ENCODE measurements around the gene CNNM3.
"Not testable (repeated sequence)": the region's sequence is repeated elsewhere in the genome, so short reads cannot be mapped to it uniquely, and the experiment has no call there.

Gene CNNM3

DNA sequence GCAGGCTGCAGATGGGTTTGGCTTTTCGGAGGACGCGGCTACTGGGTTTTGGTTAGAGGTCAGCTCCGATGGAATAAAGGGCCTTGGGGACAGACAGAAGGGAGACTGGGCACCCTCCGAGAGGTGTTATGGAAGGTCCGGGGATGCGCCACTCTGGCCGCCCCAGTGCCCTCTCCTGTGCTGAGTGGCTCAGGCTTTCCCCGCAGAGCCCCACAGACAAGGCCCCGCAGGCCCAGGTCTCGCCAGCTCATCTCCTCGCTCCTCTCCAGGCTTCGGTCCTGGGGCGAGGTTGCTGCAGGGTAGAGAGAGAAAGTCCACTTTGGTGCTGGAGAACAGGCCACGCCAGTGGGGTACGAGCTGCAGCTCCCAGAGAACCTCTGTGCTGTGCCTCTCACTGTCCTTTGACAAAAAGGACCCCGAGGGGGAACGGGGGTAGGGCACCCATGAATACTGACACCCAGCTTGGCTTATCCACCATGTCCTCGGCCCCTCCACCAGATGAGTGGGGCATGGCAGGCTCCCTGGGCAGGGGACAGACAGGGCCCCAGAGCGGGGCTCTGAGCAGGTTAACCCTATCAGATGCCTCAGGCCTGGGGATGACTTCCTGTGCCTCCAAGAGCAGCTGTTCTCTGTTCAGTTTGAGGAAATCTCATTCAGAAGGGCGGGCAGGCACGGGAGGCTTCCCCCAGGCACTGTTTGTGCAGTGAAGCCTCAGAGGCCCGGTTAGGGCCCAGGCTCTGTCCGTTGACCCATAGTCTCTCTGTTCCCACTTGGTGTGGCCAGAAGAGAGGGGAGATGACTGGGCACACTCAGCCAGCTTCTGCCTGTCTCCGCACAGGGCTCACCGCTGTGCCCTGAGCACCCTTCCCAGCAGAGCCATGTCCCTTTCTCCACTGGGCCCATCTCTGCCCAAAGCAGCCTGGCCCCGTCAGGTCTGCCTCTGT, 15.7 kb upstream of the CNNM3 start:
- no peak for DNase-seq

DNA sequence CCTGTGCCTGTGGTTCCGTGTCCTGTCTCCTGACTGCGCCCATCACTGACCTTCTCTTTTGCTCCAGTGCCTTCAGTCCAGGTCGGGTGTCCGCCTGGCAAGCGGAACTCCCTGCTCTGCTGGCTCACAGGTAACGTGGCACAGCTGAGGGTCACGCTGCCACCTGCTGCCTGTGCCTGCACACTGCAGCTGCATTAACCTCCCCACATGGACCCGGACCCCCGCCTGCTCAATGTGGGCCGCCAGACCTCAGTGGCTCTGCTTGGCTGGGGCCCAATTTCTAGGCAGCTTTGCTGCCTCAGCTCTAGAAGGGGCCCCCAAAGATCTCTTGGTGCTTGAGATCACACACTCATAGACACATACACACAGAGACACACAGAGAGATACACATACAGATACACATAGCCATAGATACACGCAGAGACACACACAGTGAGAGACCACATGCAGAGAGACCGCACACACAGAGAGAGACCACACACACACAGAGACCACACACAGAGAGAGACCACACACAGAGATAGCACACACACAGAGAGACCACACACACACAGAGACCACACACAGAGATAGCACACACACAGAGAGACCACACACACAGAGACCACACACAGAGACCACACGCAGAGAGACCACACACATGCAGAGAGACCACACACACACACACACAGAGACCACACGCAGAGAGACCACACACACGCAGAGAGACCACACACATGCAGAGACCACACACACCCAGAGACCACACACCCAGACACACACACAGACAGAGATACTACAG, 14.9 kb upstream of the CNNM3 start:
- DNase-seq: peak; percentile 67

DNA sequence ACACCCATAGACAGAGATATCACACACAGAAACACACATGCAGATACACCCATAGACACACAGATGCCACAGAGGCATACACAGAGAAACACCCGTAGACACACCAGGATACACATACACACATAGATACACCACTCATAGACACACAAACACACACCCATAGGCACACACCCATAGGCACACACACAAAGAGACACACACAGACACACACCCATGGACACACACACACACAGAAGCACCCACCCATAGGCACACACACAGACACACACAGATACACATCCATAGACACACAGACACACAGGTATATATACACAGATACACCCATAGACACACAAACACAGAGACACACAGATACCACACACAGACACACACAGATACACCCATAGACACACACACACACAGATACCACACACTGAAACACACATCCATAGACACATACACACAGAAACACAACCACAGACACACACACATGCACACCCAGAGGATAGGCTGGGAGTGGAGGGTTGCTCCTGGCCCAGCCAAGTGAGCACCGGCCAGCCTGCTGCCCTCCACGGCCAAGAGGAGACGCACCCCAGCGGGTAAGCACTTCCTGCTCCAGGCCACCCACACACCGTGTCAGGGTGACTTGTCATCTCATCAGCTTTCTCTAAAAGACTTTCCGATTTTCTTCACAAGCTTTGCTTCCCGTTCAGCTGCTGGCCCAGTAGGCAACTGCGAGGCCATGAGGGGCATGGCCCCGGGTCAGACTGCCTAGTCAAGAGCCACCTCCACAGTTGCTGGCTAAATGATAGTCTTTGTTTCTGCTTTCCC, 14.1 kb upstream of the CNNM3 start:
- no peak for DNase-seq

DNA sequence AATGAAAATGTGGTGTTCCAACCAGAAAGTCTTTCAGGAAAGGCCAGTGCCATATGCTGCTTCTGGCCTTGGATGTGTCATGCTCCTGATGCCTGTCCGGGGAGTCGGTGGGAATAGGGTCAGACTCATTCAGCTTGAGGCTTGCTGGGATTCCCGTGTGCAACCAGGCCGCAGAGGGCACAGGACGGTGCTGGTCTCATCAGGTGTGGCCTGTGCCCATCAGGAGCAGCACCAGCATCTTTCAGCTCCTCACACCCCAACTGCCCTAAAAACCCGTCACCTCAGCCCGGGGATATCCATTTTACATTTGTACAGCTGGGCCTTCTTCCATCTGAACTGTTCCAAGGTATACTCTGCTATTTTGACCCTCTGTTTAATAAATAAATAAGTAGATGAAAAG, 13.3 kb upstream of the CNNM3 start:
- no peak for DNase-seq

DNA sequence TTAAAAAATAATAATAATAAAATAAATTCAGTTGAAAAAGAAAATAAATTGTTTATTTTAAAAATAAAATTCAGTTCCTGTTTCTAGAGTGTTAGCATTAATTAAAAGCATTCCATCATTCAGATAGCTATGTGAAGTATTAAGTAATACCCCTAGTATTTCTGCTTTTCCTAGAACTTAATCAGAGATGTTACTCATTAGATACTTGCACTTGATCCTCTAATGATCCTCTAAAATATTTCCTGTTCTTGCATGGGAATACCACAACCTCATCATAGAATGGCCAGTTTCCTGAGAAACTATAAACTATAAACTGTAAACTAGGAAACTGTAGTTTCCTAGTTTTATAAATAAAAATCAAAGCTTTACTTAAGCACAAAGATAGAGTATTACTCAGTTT, 11.1 kb upstream of the CNNM3 start:
- no peak for DNase-seq

DNA sequence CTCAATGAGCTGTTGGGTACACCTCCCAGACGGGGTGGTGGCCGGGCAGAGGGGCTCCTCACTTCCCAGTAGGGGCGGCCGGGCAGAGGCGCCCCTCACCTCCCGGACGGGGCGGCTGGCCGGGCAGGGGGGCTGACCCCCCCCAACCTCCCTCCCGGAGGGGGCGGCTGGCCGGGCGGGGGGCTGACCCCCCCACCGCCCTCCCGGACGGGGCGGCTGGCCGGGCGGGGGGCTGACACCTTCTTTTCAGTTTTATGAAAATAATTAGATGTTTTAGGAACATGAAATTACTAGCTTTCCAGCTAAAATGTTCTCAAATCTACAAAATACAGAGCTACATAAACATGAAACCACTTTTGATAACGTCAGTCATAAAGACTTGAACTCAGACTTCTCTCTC, 10.1 kb upstream of the CNNM3 start:
- DNase-seq: not testable (repeated sequence)

DNA sequence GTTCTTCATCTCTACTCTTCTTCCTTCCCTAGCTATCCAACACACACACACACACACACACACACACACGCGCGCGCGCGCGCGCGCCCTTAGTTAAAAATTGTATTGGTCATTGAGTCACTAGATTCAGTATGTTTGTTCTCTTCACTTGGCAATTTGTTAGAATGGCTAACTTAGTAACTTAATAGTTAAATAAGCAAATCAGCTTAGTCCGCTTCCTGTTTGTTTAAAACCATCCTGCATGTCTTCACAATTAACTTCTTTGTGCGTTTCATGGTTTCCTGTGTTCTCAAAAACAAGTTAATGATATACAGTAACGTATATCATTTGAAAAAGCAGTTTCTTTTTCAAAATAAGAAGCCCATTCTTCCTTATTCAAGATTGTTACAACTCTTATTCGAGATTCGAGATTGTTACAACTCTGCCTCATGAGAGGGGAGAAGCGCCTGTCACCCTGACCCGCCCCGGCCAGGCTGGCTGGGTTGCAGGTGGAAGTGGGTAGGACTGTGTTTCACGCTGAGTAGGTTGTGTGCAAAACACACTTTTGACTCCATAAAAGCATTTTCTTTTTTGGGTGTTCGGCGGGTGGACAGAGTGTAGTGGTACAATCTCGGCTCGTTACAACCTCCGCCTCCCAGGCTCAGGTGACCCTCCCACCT, 9.5 kb upstream of the CNNM3 start:
- DNase-seq: peak; percentile 44

DNA sequence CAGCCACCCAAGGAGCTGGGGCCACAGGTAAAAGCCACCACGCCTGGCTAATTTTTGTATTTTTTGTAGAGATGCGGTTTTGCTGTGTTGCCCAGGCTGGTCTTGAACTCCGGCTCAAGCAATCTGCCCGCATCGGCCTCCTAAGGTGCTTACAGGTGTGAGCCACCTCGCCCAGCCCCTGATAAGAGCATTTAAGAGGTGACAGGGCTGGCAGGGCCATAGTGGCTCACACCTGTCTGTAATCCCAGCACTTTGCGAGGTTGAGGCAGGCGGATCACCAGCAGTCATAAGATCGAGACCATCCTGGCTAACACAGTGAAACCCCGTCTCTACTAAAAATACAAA, 9.0 kb upstream of the CNNM3 start:
- DNase-seq: no peak

DNA sequence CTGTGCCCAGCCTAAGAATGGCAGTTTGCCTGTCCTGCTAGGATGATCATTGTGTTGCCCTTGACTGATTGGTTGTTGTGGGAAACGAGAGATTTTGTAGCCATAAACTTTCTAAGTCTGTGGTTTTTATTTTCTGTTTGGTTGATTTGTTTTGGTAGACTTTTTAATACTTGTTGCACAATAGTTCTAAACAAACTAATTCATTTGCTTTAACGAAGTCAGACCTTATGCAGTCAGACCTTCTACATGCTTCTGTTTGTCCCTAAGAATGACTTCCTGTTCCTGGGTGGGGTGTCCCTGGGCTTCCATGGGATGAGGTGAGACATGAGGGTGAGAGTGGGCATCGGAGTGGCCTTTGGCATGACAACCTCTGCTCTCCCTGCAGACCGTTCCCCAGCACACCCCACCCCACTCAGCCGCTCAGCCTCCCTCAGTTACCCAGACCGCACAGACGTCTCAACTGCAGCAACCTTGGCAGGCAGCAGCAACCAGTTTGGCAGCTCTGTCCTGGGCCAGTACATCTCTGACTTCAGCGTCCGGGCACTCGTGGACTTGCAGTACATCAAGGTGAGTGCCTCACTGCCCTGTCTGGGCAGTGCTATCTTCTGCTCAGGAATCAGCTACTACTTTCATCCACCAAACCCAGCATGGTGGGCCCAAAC, 7.8 kb upstream of the CNNM3 start:
- DNase-seq: no peak

DNA sequence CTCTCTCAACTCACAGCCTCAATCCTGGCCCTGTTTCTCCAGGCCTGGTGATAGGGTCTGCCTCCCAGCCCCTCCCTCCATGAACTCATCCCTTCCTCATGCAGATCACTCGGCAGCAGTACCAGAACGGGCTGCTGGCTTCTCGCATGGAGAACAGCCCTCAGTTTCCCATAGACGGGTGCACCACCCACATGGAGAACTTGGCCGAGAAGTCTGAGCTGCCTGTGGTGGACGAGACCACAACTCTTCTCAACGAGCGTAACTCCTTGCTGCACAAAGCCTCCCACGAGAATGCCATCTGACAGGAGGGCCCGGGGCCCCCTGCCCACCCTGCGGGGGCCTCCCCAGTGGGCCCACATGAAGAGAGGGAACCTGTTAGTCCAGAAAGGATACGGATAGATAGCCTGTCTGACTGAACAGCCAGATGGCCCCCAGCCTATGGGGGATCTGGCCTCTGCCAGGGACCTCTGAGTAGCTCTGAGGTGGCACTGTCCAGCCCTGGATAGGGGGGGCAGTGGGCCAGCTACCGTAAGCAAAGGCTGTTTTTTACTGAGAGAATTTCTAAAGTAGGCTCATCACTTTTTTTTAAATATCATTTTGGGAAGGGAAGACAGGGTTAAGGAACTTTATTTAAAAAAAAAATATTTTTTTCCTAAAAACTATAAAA, 6.7 kb upstream of the CNNM3 start:
- DNase-seq: no peak

DNA sequence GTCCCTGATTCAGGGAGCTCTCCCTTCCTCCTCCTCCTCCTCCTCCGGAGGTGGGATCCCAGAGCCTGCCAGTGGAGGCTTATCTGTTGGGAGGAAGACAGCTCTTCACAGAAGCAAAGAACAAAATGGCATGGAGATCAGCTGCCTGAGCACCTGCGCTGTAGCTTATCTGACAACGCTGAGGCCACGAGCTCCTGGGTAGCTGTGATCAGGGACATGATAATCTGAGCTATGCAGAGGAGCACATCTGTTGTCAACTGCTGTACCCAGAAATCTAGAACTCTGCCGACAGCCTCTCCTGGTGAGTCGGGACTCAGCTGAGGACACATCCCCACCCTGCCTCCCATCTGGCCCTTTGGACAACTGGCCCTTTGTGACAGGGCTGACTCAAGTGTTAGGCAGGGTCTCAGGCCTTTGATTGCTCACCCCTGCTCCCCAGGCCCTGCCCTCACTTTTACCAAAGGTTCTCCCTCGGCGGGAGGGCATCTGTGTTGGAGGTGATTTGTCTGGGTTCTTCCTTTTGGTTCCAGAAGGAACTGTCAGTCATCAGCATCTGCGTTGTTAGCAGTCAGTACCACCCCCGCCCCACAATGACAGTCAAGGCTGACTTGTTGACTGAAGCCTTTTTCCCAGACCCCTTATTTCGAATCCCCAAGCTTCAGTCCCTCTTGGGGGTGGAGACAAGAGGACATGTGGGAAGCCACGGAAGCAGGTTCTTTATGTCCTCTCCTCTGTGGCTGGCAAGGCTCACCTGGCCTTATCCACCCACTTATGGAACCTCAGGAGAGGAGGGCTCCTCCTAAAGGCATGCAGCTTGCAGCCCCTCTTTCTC, 5.9 kb upstream of the CNNM3 start:
- DNase-seq: no peak

DNA sequence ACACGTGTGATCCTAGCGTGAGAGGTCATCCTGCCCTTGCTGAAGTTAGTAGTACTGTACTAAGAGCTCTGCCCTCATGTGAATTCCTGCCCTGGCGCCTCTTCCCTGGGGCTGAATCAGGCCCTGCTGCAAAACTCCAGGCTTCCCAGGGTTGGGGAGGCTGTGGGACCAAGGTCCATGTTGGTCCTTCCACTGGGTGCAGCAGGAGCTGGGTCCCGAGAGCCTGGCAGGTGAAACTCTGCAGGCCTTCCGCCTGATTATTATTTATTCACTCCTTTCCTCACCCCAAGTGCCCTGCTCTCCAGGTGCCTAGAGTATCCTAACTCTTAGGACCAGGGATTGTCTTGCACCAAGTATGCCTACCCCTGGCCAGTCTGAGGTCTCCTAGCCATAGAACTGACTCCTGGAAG, 5.3 kb upstream of the CNNM3 start:
- no peak for DNase-seq

DNA sequence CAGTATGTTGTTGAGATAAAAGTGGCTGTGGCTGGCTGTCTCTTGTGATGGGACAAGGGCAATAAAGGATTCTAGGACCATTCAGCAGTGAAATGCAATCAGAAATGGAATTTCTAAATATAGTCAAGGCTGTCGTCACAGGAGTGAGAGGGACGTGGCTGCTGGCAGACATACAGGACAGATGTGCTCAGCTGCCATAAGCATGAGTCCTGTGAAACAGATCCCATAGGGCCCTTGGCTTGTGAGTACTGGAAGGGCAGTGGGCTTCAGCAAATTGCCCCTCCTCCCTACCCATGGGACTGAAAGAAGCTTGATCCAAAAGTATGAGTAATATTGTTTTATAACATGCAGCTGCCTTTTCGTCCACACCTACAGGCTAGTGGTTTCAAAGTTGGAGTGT, 4.2 kb upstream of the CNNM3 start:
- no peak for DNase-seq

DNA sequence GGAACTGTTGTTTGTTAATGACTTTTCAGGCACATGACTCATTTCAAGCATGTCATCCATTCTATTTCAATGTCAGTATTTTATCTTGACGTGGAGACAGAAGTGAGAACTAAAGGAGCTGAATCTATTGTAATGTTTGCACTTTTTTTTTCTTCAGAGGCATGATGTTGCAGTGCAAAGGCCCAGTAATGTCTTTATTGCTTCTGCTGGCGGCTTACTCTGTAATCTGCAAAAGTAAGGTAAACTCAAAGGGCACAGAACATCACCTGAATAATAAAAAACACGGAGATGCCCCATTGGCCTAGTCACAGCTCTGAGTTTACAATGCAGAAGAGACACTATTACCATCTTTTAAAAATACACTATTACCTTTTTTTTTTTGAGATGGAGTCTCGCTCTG, 2.4 kb upstream of the CNNM3 start:
- DNase-seq: no peak

DNA sequence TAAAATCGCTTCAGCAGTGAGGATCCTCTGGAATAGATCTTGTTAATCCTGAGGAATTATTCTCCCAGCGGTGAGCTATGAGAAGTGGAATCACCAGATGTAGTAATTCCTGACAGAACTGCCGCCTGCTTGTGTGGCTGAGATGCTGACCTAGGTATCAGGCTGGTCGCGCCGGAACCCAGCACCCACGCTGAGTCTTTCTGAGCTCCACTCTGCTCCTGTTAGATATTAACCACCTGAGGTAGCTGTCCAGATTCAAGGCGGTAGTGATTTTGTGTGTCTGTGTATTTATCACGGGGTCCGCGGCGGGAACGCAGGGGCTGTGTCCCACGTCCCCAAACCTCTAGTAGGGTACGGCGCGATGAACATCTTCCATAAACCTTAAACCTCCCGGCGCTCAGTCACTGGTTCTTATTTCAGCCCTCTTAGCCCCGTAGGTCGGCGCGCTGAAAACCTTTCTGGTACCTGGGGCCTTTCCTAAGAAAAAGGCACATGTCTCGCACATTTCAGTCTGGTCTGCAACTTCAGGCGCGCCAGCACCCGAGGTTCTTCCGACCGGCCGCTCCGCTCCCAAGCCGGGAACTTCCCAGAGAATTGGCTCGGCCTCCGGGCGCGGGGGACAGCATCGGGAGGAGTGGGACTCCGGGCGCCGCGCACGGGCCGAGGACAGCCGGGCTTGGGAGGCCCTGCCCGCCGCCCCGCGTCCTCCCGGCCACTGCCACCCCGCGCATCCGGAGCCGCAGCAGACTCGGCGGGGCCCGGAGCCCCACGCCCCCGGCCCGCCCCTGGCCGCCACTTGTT, 542 bp upstream of the CNNM3 start:
- no peak for DNase-seq

DNA sequence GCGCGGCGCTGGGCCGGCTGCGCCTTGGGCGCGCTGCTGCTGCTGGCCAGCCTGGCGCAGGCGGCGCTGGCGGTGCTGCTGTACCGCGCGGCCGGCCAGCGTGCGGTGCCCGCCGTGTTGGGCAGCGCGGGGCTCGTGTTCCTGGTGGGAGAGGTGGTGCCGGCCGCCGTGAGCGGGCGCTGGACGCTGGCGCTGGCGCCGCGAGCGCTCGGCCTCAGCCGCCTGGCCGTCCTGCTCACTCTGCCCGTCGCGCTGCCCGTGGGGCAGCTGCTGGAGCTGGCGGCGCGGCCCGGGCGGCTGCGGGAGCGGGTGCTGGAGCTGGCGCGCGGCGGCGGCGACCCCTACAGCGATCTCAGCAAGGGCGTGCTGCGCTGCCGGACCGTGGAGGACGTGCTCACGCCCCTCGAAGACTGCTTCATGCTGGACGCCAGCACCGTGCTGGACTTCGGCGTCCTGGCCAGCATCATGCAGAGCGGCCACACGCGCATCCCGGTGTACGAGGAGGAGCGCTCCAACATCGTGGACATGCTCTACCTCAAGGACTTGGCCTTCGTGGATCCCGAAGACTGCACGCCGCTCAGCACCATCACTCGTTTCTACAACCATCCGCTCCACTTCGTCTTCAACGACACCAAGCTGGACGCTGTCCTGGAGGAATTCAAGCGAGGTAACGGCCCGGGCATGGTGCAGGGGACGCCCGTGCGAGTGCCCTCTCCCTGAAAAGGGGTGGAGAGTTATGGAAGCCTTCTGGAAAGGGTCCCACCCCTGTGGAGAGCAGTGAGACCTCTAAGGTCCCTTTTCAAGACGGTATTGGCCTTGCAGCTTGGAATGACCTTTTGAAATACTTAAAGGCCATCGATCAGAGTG, 1.0 kb downstream of the CNNM3 start:
- no peak for DNase-seq

DNA sequence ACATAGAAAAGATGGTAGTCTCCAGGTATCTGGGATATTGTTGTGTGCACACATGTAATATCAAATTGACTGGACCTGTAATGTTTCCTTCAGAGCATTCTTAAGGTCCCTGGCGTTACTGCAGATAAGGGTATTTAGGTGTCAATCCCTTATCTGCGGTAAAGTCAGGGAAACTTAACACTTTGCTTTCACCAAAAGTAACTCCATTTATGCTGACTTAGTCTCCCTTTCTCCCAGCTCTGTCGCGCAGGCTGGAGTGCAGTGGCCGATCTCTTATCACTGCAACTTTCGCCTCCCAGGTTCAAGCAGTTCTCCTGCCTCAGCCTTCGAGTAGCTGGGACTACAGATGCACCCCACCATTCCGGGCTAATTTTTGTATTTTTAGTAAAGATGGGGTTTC, 1.8 kb downstream of the CNNM3 start:
- DNase-seq: no peak

DNA sequence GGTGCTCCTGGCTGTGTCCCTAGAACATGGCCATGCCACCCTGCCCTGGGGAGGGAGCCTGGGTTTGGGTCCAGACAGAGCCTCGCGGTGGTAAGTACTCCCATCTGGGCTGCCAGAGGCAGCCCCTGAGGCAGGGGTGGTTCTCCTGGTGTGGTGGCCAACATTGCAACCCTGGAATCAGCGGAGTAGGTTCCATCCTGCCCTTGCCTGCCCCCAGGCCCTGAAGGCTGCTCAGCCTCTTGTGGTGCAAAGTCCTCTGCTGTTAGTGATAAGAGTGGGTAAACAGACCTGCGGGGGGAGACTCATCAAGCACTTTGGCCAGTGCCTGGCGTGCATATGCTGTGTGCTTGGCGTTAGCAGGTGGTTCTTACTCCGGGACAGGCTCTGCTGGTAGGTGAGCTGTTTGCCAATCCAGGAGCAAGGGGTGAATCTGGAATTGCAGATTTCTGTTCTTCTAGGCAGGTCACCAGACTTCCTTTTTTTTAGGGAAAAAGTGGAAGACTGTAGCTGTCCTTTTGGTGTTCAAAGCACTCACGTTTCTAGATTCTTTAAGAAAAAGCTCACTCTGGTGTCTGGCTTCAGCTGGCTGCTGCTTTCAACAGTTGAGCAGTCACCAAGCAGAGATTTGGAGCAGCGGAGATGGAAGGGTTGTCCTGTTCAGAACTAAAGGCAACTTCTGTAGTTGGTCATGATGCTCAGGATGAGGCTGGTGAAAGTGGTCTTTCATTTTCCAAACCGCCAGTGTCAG, 3.2 kb downstream of the CNNM3 start:
- no peak for DNase-seq

All from CD4-positive, alpha-beta T cell treated with Interleukin-15 for 1 hour (primary cell).